GM18951 (cell line): ENCODE data around the gene ZNF416.

Experiments used
- POLR2A ChIP-seq: IDR thresholded peaks from 4 replicates; pipeline ENCODE4 v1.6.1; 2011; ENCODE audit warnings: mild to moderate bottlenecking; ENCODE audit not compliant: insufficient read length, insufficient read depth; ENCODE audit errors: extremely low read depth
- in situ Hi-C: fragments of 300-500 bp; cut with MboI; formaldehyde crosslinking; loops from one replicate; pipeline ENCODE4 v1.12.0; 2022; ENCODE audit warnings: low sequenced_read_pairs, mixed read lengths, inconsistent platforms; ENCODE audit not compliant: unreplicated experiment

ZNF416 gene

GRCh38 chr19:57578487-57579205, at the start of gene ZNF416:
TSS of gene ZNF416 (minus strand) at chr19:57578911. CDS start at chr19:57578704, 207 bp downstream.
- in situ Hi-C loops: no loop called here
- peak; percentile 62 for TF ChIP-seq POLR2A

DNA sequence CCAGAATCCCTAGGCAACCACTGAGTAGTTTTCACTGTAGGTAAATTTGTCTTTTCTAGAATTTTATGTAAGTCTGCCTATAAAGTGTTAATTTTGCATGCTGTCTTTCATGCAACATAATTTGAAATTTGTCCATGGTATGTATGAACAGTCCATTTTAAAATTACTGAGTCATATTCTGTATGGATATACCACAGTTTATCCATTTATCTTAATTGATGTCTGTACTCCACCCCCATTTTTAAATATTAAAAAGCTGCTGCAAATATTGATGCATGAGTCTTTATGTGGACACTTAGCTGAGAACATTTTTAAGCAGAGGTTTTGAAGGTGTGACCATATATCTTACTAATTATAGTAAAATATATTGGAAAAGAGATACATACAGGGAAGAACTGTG, 44.4 kb upstream of the ZNF416 start:
- in situ Hi-C loops: no loop called here
- no peak for TF ChIP-seq POLR2A

- no peak for TF ChIP-seq POLR2A
- in situ Hi-C loops: no loop called here
Observed at GRCh38 chr19:57620673-57621348, 42.1 kb upstream of the ZNF416 start.

DNA sequence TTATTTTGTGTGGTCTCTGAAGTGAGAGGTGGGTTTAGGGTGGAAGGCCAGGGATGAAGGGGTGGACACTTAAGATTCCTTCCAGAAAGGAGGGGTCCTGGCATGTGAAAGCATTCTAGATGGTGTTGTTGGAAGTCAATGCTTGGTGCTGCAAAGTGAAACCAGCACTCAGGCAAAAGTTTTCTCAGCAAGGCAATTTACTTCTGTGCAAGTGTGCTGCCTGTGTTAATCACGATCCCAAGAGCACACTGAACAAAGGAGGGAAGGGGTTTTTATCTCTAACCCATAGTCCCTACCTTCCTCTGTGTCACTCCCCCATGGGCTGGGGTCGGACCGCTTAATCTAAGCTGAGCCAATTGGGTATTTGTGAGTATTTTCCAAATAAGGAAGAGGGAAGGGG, 36.6 kb upstream of the ZNF416 start:
- in situ Hi-C loops: no loop called here
- no peak for TF ChIP-seq POLR2A

- in situ Hi-C loops: no loop called here
- peak; percentile 69 for TF ChIP-seq POLR2A
Observed at GRCh38 chr19:57613941-57614743, 35.4 kb upstream of the ZNF416 start, which contains the start of gene ZNF134. TSS of gene ZNF134 (plus strand) at chr19:57614242. CDS start at chr19:57619469, 5,227 bp downstream.

GRCh38 chr19:57611113-57611512, 32.4 kb upstream of the ZNF416 start:
- in situ Hi-C loops: no loop called here
- no peak for TF ChIP-seq POLR2A

GRCh38 chr19:57606931-57607330, 28.2 kb upstream of the ZNF416 start:
- TF ChIP-seq POLR2A: no peak
- in situ Hi-C loops: no loop called here

GRCh38 chr19:57599761-57600383, 21.2 kb upstream of the ZNF416 start, which contains the start of gene ZNF530:
TSS of gene ZNF530 (plus strand) at chr19:57599885. CDS start at chr19:57604346, 4,461 bp downstream.
- peak; percentile 55 for TF ChIP-seq POLR2A
- in situ Hi-C loops: no loop called here

DNA sequence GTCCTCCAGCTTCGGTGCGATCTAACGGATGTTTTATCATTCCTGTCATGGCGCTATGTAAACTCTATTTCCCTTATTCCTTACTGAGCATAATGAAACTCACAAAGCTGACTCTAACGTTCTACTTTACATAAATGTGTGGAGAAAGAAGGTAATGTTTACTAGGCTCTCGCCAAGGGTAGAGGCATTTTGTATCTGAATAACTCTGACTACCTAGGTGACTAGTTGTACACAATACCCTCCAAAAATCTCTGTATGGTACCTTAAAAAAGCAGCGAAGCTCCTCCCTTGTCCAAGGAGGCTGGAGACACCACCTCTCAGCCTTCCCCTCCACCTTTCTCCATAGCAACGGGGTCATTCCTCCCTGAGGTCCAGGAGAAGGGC, 20.7 kb upstream of the ZNF416 start:
- no peak for TF ChIP-seq POLR2A
- in situ Hi-C loops: no loop called here

GRCh38 chr19:57587529-57587928, 8.8 kb upstream of the ZNF416 start:
- no peak for TF ChIP-seq POLR2A
- in situ Hi-C loops: no loop called here

- peak; percentile 29 for TF ChIP-seq POLR2A
- in situ Hi-C loops: no loop called here
Observed at GRCh38 chr19:57583521-57584416, 5.1 kb upstream of the ZNF416 start, which contains the start of gene ZIK1. TSS of gene ZIK1 (plus strand) at chr19:57584145. CDS start at chr19:57584357, 212 bp downstream.

DNA sequence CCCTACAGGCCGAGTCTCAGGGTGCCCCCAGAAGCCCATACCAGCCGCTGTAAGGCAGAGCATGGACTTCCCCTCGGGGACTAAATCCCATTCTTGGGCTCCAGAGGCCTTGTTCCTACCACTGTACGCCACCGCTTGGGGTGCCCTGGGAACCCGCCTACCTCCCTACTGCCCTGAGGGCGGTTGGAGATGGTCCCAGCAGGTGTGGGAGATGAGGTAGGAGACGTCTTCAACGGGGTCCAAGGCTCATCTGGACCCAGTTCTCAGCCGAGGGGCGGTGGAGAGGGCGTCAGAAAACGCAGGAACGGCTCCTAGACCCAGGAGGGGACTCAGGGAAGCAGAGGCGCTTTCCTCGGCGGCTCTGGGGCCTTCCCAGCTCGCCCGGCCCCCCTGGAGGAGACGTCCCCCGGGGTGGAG, 4.4 kb upstream of the ZNF416 start:
- in situ Hi-C loops: no loop called here
- no peak for TF ChIP-seq POLR2A

DNA sequence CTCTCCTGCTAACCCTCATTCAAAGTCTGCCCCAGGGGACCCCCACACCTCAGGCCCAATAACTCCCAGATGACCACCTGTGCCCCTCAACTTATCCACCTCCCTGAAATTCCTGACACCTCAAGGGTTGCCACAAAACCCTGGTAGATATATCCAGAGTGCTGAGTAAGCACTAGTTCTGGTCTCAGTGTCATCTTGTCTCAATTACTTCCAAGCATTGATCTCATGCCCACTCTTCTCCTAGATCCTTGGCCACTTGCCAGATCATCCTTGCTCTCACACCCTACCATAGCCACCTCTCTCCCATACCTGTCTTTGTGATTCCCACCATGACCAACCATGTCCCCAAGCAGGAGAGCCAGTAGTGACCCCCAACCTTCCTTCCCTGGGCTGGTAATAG, 2.0 kb downstream of the ZNF416 start:
- no peak for TF ChIP-seq POLR2A
- in situ Hi-C loops: no loop called here
